HepG2 (cell line): ENCODE data around the gene CDC42EP4. TPM values are rescaled to one million over a fixed set of nuclear protein-coding genes. Genes with fewer than 3 reads are reported as not detected.

Experiments
- BRCA1 ChIP-seq: sonication (generic); formaldehyde crosslinking; IDR thresholded peaks from 2 replicates; pipeline ENCODE4 v1.4.0; 2020; ENCODE audit warnings: missing genetic modification reagents
- HBP1 ChIP-seq: IDR thresholded peaks from 2 replicates; pipeline ENCODE4 v1.6.1; 2016; ENCODE audit warnings: low read depth, control low read depth
- KDM5A ChIP-seq: fragments of 200-600 bp; sonication (generic); IDR thresholded peaks from 2 replicates; pipeline ENCODE4 v1.7.0; 2018; ENCODE audit warnings: antibody characterized with exemption, mild to moderate bottlenecking, low read length, borderline replicate concordance
- PATZ1 ChIP-seq: sonication (generic); formaldehyde crosslinking; IDR thresholded peaks from 2 replicates; pipeline ENCODE4 v1.4.0; 2020; ENCODE audit warnings: missing genetic modification reagents
- ZBTB4 ChIP-seq: sonication (generic); formaldehyde crosslinking; IDR thresholded peaks from 2 replicates; pipeline ENCODE4 v1.4.0; 2020; ENCODE audit warnings: missing genetic modification reagents, mild to moderate bottlenecking, borderline replicate concordance
- ZFP41 ChIP-seq: sonication (generic); formaldehyde crosslinking; IDR thresholded peaks from 2 replicates; pipeline ENCODE4 v1.4.0; 2020; ENCODE audit warnings: mild to moderate bottlenecking, missing genetic modification reagents, borderline replicate concordance
- ZNF263 ChIP-seq: sonication (generic); formaldehyde crosslinking; IDR thresholded peaks from 2 replicates; pipeline ENCODE4 v1.4.0; 2020; ENCODE audit warnings: missing genetic modification reagents
- ZNF292 ChIP-seq: sonication (generic); formaldehyde crosslinking; IDR thresholded peaks from 2 replicates; pipeline ENCODE4 v1.8.1; 2022; ENCODE audit warnings: mild to moderate bottlenecking, low read depth, missing genetic modification reagents, borderline replicate concordance
- ZNF552 ChIP-seq: sonication (generic); formaldehyde crosslinking; IDR thresholded peaks from 2 replicates; pipeline ENCODE4 v1.9.0; 2022; ENCODE audit warnings: missing genetic modification reagents, mild to moderate bottlenecking, borderline replicate concordance
- ZNF564 ChIP-seq: sonication (generic); formaldehyde crosslinking; IDR thresholded peaks from 2 replicates; pipeline ENCODE4 v1.8.1; 2023; ENCODE audit warnings: mild to moderate bottlenecking, missing genetic modification reagents
- polyA plus RNA-seq, 8 experiments: library from polyadenylated mRNA; depleted of rRNA in 3 of 8; stranded (reverse) in 7 of 8; unstranded in 1 of 8; fragments of >200 nt; fragmentation: Illumina TruSeq in 4 of 8; extraction: Trizol in 4 of 8; gene quantifications; 2 replicates each; pipeline versions ENCODE4 v1.2.1 to v1.2.3, GENCODE V29; 2011 to 2016; ENCODE audit warnings: low read depth in 4 of 8, missing spikeins in 1 of 8, mixed read lengths in 1 of 8; ENCODE audit not compliant: insufficient read depth in 1 of 8
- total RNA-seq, 5 experiments: library from RNA; depleted of rRNA; stranded (reverse); fragments of >200 nt; fragmentation: Illumina TruSeq; extraction: Trizol; gene quantifications; 2 replicates each; pipeline ENCODE4 v1.2.3, GENCODE V29; 2016; ENCODE audit warnings: low read depth in 1 of 5
- TF ChIP-seq, protein P1 (sequence below): sonication (generic); formaldehyde crosslinking; IDR thresholded peaks from 2 replicates; pipeline ENCODE4 v1.9.0; 2022; ENCODE audit warnings: low read depth, missing genetic modification reagents
- TF ChIP-seq, protein P2 (sequence below): sonication (generic); formaldehyde crosslinking; conservative IDR thresholded peaks from 2 replicates; pipeline ENCODE4 v1.8.0; 2022; ENCODE audit warnings: mild to moderate bottlenecking, moderate library complexity, missing genetic modification reagents
- TF ChIP-seq, protein P3 (sequence below): sonication (generic); formaldehyde crosslinking; IDR thresholded peaks from 2 replicates; pipeline ENCODE4 v1.5.0; 2020; ENCODE audit warnings: missing genetic modification reagents

The CDC42EP4 gene
- total and polyA plus RNA-seq, 2 of the 13 experiments (the other 11 are each of a cell fraction or from before 2014, with no cell fraction given): 19.0 to 54.0 TPM

GRCh38 chr17:73268582-73269328, 43.0 kb downstream of the CDC42EP4 start (continued):
- TF ChIP-seq, protein P1, sequence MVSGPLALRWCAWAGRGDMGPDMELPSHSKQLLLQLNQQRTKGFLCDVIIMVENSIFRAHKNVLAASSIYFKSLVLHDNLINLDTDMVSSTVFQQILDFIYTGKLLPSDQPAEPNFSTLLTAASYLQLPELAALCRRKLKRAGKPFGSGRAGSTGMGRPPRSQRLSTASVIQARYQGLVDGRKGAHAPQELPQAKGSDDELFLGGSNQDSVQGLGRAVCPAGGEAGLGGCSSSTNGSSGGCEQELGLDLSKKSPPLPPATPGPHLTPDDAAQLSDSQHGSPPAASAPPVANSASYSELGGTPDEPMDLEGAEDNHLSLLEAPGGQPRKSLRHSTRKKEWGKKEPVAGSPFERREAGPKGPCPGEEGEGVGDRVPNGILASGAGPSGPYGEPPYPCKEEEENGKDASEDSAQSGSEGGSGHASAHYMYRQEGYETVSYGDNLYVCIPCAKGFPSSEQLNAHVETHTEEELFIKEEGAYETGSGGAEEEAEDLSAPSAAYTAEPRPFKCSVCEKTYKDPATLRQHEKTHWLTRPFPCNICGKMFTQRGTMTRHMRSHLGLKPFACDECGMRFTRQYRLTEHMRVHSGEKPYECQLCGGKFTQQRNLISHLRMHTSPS (CRISPR knock-in tag): peak; percentile 72
- TF ChIP-seq ZNF263 (CRISPR knock-in tag) (no peak), ZNF552 (CRISPR knock-in tag) (no peak), HBP1 (CRISPR knock-in tag) (no peak), ZNF564 (CRISPR knock-in tag) (no peak), PATZ1 (0 out of 2 replicates have a peak, but pooled peaks have one; percentile 19), ZBTB4 (CRISPR knock-in tag) (0 out of 2 replicates have a peak, but pooled peaks have one; percentile 22), ZFP41 (CRISPR knock-in tag) (0 out of 2 replicates have a peak, but pooled peaks have one; percentile 47), BRCA1 (CRISPR knock-in tag) (no peak), ZNF292 (CRISPR knock-in tag) (peak; percentile 70), KDM5A (no peak)
- TF ChIP-seq, protein P2, sequence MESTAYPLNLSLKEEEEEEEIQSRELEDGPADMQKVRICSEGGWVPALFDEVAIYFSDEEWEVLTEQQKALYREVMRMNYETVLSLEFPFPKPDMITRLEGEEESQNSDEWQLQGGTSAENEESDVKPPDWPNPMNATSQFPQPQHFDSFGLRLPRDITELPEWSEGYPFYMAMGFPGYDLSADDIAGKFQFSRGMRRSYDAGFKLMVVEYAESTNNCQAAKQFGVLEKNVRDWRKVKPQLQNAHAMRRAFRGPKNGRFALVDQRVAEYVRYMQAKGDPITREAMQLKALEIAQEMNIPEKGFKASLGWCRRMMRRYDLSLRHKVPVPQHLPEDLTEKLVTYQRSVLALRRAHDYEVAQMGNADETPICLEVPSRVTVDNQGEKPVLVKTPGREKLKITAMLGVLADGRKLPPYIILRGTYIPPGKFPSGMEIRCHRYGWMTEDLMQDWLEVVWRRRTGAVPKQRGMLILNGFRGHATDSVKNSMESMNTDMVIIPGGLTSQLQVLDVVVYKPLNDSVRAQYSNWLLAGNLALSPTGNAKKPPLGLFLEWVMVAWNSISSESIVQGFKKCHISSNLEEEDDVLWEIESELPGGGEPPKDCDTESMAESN (CRISPR knock-in tag): no peak
- TF ChIP-seq, protein P3, sequence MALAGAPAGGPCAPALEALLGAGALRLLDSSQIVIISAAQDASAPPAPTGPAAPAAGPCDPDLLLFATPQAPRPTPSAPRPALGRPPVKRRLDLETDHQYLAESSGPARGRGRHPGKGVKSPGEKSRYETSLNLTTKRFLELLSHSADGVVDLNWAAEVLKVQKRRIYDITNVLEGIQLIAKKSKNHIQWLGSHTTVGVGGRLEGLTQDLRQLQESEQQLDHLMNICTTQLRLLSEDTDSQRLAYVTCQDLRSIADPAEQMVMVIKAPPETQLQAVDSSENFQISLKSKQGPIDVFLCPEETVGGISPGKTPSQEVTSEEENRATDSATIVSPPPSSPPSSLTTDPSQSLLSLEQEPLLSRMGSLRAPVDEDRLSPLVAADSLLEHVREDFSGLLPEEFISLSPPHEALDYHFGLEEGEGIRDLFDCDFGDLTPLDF (CRISPR knock-in tag): no peak
